ENCODE measurements around the gene MYDGF. TPM values are rescaled to one million over a fixed set of nuclear protein-coding genes. Genes with fewer than 3 reads are reported as not detected.

Gene MYDGF
- total RNA-seq, 1 donor from 2014 or later = 131 TPM

DNA sequence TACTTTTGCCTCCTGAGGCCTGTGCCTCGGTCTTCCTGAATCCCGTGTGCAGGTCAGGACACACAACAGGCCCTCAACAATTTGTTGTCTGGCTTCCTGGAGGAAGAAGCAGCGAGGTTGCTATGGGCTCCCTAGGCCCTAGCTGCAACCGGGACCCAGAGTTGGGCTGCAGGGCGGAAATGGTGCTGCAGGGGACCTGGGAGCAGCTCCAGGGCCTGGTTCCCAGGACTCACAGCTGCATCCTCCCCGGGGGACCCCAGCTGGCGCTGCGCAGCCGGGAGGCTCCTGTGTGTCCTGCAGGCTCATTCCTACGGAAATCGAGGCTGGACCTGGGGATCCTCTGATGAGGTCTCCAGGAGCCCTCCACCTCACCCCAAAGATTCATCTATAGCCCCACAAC, 31.8 kb downstream of the MYDGF start:
- no peak overlapping the region for H3K4me3 Mint-ChIP-seq (ENCODE audit: unreplicated experiment)
- H3K79me2 ChIP-seq (ENCODE audit: insufficient read depth, low read length) = peaks cover 18% of the 10 kb centered on the region
- H3K9me3 ChIP-seq (ENCODE audit: insufficient read depth, low read depth, low read length) = no peaks in the 10 kb centered on the region
- H3K4me2 ChIP-seq (ENCODE audit: low read length) = no peak overlapping the region
- peak overlapping the region; percentile 68 for H3K27ac ChIP-seq (ENCODE audit: low read depth, low read length)
- no peak for TF ChIP-seq EZH2 (IDR thresholded peaks at IDR 0.05; ENCODE audit: insufficient read depth, low read length)
- TF ChIP-seq, protein P1, sequence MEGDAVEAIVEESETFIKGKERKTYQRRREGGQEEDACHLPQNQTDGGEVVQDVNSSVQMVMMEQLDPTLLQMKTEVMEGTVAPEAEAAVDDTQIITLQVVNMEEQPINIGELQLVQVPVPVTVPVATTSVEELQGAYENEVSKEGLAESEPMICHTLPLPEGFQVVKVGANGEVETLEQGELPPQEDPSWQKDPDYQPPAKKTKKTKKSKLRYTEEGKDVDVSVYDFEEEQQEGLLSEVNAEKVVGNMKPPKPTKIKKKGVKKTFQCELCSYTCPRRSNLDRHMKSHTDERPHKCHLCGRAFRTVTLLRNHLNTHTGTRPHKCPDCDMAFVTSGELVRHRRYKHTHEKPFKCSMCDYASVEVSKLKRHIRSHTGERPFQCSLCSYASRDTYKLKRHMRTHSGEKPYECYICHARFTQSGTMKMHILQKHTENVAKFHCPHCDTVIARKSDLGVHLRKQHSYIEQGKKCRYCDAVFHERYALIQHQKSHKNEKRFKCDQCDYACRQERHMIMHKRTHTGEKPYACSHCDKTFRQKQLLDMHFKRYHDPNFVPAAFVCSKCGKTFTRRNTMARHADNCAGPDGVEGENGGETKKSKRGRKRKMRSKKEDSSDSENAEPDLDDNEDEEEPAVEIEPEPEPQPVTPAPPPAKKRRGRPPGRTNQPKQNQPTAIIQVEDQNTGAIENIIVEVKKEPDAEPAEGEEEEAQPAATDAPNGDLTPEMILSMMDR (IDR thresholded peaks at IDR 0.05; ENCODE audit: insufficient read depth, low read depth, low read length) = no peak
- H4K20me1 ChIP-seq (ENCODE audit: insufficient read depth, low read length) = peaks cover 6% of the 10 kb centered on the region
- H2AFZ ChIP-seq (ENCODE audit: low read depth, low read length) = no peak overlapping the region
- peaks cover under 1% of the 10 kb centered on the region for H3K9me3 Mint-ChIP-seq (ENCODE audit: unreplicated experiment)
- H3K36me3 ChIP-seq (ENCODE audit: insufficient read depth, low read length) = no peaks in the 10 kb centered on the region
- H3K27ac Mint-ChIP-seq (ENCODE audit: unreplicated experiment) = no peak overlapping the region
- peaks cover 3% of the 10 kb centered on the region for H3K27me3 Mint-ChIP-seq (ENCODE audit: low read depth, unreplicated experiment)
- DNase-seq (ENCODE audit: low read depth) = no peak
- no peaks in the 10 kb centered on the region for H3K27me3 ChIP-seq (ENCODE audit: insufficient read depth, low read length)
- H3K4me1 ChIP-seq (ENCODE audit: insufficient read depth, low read length) = peaks cover 36% of the 10 kb centered on the region
- no peaks in the 10 kb centered on the region for H3K36me3 Mint-ChIP-seq (ENCODE audit: low read depth, unreplicated experiment)
- no peak for FAIRE-seq
- peaks cover 7% of the 10 kb centered on the region for H3K4me1 Mint-ChIP-seq (ENCODE audit: low read depth, unreplicated experiment)
- H3K4me3 ChIP-seq (ENCODE audit: insufficient read depth, low read depth, low read length) = no peak overlapping the region
- H3K9ac ChIP-seq (ENCODE audit: low read length) = peak overlapping the region; percentile 67

DNA sequence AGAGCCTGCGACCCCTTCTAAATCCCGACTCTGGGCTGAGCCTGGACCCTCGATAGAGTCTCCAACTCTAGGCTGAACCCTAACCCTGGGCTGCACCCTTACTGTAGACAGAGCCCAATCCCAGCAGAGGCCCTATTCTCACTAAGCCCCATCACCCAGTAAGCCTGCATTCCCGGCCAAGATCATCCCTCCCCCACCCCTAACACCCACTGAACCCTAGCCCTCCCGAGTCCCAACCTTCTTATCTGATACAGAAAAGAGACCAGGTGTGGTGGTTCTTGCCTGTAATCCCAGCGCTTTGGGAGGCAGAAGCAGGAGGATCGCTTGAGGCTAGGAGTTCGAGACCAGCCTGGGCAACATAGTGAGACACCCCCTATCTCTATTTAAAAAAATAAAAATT, 33.4 kb downstream of the MYDGF start:
- Histone ChIP-seq H3K4me1 (ENCODE audit: insufficient read depth, low read length) (peaks cover 37% of the 10 kb centered on the region), H2AFZ (ENCODE audit: low read depth, low read length) (peak overlapping the region; percentile 78), H3K27ac (ENCODE audit: low read depth, low read length) (no peak overlapping the region), H3K9me3 (ENCODE audit: insufficient read depth, low read depth, low read length) (no peaks in the 10 kb centered on the region), H4K20me1 (ENCODE audit: insufficient read depth, low read length) (peaks cover 6% of the 10 kb centered on the region), H3K4me2 (ENCODE audit: low read length) (peak overlapping the region; percentile 92), H3K4me3 (ENCODE audit: insufficient read depth, low read depth, low read length) (peak overlapping the region; percentile 42), H3K27me3 (ENCODE audit: insufficient read depth, low read length) (no peaks in the 10 kb centered on the region), H3K79me2 (ENCODE audit: insufficient read depth, low read length) (peaks cover 18% of the 10 kb centered on the region), H3K9ac (ENCODE audit: low read length) (peak overlapping the region; percentile 79), H3K36me3 (ENCODE audit: insufficient read depth, low read length) (no peaks in the 10 kb centered on the region)
- Mint-ChIP-seq H3K36me3 (ENCODE audit: low read depth, unreplicated experiment) (no peaks in the 10 kb centered on the region), H3K27ac (ENCODE audit: unreplicated experiment) (no peak overlapping the region), H3K9me3 (ENCODE audit: unreplicated experiment) (peaks cover 4% of the 10 kb centered on the region), H3K4me1 (ENCODE audit: low read depth, unreplicated experiment) (peaks cover 8% of the 10 kb centered on the region), H3K4me3 (ENCODE audit: unreplicated experiment) (no peak overlapping the region), H3K27me3 (ENCODE audit: low read depth, unreplicated experiment) (peaks cover 3% of the 10 kb centered on the region)
- FAIRE-seq (no peak), DNase-seq (ENCODE audit: low read depth) (no peak)
- TF ChIP-seq EZH2 (IDR thresholded peaks at IDR 0.05; ENCODE audit: insufficient read depth, low read length) = no peak
- TF ChIP-seq, protein P1 (IDR thresholded peaks at IDR 0.05; ENCODE audit: insufficient read depth, low read depth, low read length) = no peak

DNA sequence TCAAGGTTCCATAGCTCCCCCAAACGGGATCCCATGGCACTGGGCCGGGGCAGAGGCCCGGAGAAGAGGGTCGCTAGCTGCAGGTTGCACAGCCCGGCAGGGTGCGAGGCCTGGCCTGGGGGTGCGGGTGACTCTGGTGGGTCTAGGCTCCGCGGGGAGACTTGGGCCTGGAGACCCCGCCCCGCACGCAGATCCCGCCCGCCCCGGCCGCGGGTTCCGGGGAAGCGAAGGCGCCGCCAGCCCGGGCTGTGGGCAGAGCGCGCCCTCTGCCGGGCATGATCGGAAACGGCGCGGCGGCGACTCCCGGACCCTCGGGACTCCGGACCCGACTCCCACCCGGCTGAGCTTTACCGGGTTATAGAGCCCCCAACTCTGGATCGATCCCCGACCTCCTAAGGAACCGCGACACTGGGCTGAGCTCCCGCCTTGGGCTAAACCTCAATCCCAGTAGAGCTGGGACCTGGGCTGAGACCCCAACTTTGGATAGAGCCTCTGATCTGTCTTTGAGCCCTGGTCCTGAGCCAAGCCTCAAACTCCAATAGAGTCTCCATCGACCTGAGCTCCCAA, 33.9 kb downstream of the MYDGF start:
- TF ChIP-seq EZH2 (IDR thresholded peaks at IDR 0.05; ENCODE audit: insufficient read depth, low read length) = no peak
- TF ChIP-seq, protein P1 (IDR thresholded peaks at IDR 0.05; ENCODE audit: insufficient read depth, low read depth, low read length) = peak; percentile 46
- H3K4me2 ChIP-seq (ENCODE audit: low read length) = peak overlapping the region; percentile 92
- DNase-seq (ENCODE audit: low read depth) = no peak
- peak overlapping the region; percentile 16 for H3K27ac ChIP-seq (ENCODE audit: low read depth, low read length)
- Mint-ChIP-seq H3K4me3 (ENCODE audit: unreplicated experiment) (no peak overlapping the region), H3K27me3 (ENCODE audit: low read depth, unreplicated experiment) (peaks cover 3% of the 10 kb centered on the region), H3K27ac (ENCODE audit: unreplicated experiment) (no peak overlapping the region), H3K9me3 (ENCODE audit: unreplicated experiment) (peaks cover 4% of the 10 kb centered on the region), H3K36me3 (ENCODE audit: low read depth, unreplicated experiment) (no peaks in the 10 kb centered on the region), H3K4me1 (ENCODE audit: low read depth, unreplicated experiment) (peaks cover 8% of the 10 kb centered on the region)
- H3K27me3 ChIP-seq (ENCODE audit: insufficient read depth, low read length) = no peaks in the 10 kb centered on the region
- peak overlapping the region; percentile 79 for H3K9ac ChIP-seq (ENCODE audit: low read length)
- no peaks in the 10 kb centered on the region for H3K36me3 ChIP-seq (ENCODE audit: insufficient read depth, low read length)
- peak overlapping the region; percentile 50 for H3K4me3 ChIP-seq (ENCODE audit: insufficient read depth, low read depth, low read length)
- no peaks in the 10 kb centered on the region for H3K9me3 ChIP-seq (ENCODE audit: insufficient read depth, low read depth, low read length)
- peaks cover 37% of the 10 kb centered on the region for H3K4me1 ChIP-seq (ENCODE audit: insufficient read depth, low read length)
- H4K20me1 ChIP-seq (ENCODE audit: insufficient read depth, low read length) = peaks cover 3% of the 10 kb centered on the region
- no peak for FAIRE-seq
- H2AFZ ChIP-seq (ENCODE audit: low read depth, low read length) = peak overlapping the region; percentile 90
- H3K79me2 ChIP-seq (ENCODE audit: insufficient read depth, low read length) = peaks cover 17% of the 10 kb centered on the region

Data from astrocyte (in vitro differentiated cells and primary cell).